Loucy (cell line): ENCODE measurements around the gene MACO1.

ENCODE experiments used
- EZH2phosphoT487 ChIP-seq: fragments of 200-600 bp; IDR thresholded peaks from 2 replicates; pipeline ENCODE4 v1.6.1; 2018; ENCODE audit warnings: antibody characterized with exemption, mild to moderate bottlenecking, moderate library complexity, borderline replicate concordance
- TF ChIP-seq, protein P1 (sequence below): fragments of 200-600 bp; sonication (generic); conservative IDR thresholded peaks from 2 replicates; pipeline ENCODE4 v1.5.1; 2014; ENCODE audit warnings: mild to moderate bottlenecking, antibody characterized with exemption, low read length

DNA sequence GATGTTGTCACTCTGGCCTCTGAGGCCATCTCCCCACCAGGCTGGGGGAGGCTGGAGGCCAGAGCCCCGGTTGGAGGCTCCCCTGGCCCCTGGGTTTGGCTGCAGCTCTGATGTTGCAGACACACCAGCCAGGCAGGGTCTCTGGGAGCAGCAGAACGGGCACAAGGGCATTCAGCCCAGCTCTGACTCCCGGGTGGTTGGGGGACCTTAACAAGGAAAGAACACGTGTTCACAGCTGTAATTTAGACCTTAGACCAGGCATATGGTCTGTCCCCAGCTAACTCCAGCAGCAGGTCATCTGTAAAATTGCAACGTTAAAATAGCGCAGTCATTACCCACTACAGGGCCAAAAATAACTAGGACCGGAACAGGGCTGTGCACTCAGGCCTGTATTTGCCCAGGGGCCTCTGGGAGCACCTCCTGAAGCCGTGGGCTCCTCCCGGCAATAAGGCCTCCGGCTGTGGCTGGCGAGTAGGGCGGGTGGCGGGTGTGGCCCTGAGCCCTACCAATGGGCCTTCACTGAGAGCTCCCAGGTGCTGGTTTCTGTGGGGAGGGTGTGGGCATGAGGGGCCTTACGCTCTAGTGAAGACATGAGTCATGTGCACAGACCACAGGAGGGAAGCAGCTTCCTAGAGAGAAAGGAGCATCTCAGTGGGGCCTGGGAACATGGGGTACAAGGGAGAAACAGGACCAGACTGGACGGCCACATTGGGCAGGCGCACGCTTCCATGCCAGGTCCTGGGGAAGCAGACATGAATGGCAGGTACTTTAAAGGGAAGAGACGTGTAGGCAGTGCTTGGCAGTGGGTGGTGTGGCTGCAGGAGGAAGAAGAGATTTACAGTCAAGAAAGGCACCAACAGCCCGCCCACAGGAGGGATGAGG is 118.8 kb downstream of the MACO1 start:
- TF ChIP-seq, protein P1, sequence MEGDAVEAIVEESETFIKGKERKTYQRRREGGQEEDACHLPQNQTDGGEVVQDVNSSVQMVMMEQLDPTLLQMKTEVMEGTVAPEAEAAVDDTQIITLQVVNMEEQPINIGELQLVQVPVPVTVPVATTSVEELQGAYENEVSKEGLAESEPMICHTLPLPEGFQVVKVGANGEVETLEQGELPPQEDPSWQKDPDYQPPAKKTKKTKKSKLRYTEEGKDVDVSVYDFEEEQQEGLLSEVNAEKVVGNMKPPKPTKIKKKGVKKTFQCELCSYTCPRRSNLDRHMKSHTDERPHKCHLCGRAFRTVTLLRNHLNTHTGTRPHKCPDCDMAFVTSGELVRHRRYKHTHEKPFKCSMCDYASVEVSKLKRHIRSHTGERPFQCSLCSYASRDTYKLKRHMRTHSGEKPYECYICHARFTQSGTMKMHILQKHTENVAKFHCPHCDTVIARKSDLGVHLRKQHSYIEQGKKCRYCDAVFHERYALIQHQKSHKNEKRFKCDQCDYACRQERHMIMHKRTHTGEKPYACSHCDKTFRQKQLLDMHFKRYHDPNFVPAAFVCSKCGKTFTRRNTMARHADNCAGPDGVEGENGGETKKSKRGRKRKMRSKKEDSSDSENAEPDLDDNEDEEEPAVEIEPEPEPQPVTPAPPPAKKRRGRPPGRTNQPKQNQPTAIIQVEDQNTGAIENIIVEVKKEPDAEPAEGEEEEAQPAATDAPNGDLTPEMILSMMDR = no peak
- no peak for TF ChIP-seq EZH2phosphoT487
